Kidney glomerular epithelial cell (primary cell): Measurements from ENCODE around the gene OSBPL5.

Source experiments
- DNase-seq: peaks from one replicate; lab custom pipeline; 2025; lab: John Stamatoyannopoulos, UW

The OSBPL5 gene

DNA sequence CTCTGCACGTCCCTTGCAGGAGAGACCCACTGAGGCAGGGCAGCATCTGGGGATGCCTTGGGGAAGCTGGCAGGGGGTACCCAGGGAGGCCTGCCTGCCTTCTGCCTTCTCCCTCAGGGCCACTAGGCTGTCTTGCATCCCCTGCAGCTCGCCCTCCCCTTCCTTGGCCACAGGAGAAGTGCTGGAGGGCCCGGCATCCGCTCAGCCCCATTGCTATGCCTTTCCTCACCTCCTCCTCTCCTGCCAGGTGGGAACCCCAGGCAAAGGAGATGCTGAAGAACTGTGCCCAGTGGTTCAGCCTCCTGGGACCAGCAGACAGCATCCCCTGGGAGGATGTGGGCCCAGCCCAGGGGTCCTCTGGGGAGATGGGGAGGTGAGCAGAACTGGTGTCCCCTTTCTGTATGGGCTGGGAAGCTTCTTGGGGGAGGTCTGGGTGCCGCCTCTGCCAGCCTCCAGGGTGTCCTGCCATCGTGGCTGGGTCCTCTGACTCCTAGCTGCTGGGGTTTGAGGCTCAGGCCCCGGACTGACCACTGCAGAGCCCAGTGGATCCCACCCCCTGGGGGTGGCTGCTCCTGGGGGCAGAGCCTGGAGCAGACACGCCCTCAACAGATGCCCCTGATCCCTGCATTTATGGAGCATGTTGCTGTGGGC is 32.9 kb upstream of the OSBPL5 start:
- no peak for DNase-seq

DNA sequence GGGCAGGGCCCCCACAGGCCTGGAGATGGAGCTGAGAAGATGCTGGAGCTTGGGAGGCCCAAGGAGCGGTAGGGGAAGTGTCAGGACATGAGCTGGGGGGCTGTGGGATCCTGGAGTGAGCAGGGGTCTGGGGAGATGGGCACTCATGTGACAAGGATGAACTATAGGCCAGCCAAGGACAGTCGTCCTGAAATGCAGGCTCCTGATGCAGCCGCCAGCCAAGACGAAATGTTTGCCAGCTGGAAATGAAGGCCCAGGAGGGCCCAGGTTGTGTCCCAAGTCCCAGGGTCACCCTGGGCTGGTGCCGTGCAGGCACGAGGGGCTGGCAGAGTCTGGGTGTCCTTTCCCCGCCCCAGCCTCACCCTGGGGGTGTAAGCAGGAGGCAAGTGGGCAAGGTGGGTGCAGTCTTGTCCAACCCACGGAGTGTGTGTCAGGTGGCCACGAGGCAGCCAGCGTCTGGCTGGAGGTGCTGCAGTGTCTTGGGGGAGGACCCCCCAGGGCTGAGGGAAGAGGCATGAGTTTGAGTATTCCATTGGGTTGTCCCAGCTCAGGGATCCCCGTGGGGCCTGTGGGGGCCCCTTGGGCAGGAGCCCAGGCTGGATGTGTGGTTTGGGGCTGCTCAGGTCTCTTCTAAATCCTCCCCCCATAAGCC is 32.1 kb upstream of the OSBPL5 start:
- DNase-seq: no peak

GRCh38 chr11:3196161-3197043 is 31.3 kb upstream of the OSBPL5 start:
- DNase-seq: no peak

GRCh38 chr11:3195251-3196160 is 30.4 kb upstream of the OSBPL5 start:
- no peak for DNase-seq

DNA sequence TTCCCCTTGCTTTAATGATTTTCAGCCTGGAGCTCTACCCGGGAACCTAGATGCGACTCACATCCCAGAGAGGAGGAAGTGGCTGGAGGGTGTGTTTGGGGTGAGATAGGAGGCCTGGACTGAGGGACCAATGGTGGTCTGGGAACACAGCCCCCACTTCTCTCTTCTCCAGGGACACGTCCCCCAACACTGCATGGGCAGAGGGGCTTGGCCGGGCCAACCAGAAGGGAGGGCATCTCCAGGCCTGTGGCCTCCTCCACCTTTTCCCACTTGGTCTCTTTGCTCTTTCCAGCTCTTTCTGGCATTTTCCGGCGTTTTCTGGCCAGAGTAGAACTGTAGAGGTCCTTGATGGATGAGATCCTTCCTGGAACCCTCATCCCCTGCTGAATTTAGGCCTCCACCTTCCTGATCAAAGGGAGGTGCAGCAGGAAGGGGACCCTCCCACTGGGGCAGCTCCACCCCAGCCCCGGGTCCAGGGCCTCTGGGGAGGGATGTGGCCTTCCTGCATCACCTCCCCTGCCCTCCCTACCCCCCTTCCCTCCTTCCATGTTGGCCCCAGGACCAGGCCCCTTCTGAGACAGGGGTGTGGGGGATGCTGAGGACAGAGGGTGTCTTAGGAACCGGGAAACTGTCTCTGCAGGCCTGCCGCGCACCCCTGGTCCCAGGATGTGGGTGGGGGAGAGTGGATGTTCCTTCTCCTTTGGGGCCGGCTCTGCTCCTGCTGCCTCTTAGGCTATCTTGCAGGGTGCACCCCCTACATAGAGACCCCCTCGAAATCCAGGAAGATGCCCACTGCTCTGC is 29.1 kb upstream of the OSBPL5 start:
- no peak for DNase-seq

DNA sequence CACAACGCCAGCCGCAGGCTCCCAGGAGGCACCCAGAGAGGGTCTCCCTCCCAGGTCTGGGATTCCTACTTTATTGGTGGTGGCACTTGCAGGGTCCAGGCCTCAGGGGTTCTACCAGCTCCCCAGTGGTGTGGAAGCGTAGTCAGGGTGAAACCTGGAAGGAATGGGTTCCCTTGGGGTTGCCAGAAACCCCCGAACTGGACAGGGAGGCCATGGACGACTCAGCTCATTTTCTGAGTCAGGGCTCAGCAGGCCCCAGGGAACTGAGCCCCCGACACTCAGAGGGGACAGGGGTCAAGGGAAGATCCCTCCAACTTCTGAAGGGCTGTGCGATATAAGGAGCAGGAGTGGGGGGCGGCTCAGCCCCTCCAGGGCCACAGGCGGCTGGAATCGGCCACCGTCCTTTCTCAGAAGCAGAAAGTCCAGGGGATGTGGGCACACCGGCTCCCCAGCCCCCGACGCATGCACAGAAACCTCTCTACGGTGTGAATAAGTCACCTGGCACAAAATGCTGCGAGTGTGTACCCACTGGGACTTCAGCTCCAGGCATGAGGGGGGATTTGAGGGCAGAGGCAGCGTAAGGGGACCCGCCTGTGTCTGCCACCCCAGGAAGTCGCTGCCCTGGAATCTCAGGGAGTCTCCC is 28.4 kb upstream of the OSBPL5 start:
- no peak for DNase-seq

GRCh38 chr11:3192511-3193372 is 27.6 kb upstream of the OSBPL5 start:
- no peak for DNase-seq

- no peak for DNase-seq
Measured at GRCh38 chr11:3191586-3192324, 26.6 kb upstream of the OSBPL5 start.

DNA sequence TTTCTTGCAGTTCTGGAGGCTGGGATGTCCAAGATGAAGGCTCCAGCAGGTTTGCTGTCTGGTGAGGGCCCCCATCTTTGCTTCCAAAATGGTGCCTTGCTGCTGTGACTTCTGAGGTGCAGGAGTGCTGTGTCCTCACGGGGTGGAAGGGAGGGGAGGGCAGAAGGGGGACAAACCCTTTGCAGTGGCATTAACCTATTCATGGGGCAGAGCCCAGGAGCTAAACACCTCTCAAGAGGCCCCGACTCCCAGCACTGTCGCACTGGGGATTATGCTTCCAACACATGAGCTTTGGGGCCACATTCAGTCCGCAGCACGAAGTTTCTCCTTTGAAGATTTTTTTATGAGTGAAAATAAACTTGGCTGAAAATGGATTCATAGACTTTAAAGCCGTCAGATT is 25.5 kb upstream of the OSBPL5 start:
- DNase-seq: no peak

DNA sequence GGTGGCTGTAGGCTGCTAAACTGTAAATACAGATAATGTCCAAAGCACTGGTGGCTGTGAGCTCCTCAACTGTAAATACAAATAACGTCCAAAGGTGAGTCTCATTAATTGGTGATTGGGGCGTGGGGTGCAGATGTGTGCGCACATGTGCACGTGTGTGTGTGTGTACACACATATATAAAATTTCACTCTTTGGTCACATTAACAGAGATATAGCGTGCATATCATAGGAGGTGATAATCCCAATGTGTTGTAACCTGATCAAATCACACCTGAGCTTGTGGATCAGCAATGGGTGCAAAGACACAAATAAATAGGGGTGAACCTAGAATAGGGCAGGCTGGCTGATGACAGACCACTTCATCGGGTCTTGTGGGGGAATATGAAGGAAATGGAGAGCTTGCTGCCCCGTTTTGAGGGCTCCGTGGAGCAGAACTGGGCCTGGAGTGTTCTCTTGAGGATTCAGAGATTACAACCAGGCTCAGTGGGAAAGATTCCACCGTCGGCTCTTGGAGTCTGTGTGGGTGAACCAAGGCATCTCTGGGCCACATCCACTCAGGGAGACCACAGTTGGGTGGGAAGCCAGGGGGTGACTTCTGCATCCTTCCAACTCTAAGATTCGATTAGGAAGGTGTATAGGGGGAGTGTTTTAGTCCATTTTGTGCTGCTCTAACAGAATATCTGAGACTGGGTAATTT is 24.9 kb upstream of the OSBPL5 start:
- no peak for DNase-seq

DNA sequence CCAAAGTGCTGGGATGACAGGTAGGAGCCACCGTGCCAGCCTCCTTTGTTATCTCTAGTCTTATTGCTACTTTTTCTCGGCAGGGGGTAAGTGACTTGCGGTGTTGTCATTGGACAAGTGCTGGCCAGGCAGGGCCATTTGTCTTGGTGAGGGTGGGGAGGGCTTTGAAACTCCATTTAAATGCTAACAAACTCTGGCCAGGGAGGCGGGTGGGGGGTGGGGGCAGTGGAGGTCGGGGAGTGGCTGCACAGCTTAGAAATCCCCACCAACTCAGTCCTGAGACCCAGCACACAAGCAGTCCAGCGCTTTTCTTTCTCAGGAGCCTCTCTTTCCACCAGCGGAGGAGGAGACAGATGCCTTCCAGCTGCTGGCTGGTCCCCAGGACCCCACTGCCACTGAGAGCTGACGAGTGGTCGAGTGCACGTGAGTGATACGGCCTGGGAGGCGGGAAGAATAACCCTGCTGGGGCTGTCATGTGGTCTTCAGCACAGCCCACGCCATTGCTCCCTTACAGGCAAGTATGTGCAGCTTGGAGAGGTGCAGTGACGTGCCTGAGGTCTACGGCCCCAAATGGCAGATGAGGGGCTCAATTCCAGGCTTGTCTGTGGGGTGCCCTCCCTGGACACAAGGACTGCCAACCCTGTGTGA is 24.2 kb upstream of the OSBPL5 start:
- no peak for DNase-seq

GRCh38 chr11:3188496-3189195 is 23.5 kb upstream of the OSBPL5 start:
- no peak for DNase-seq

DNA sequence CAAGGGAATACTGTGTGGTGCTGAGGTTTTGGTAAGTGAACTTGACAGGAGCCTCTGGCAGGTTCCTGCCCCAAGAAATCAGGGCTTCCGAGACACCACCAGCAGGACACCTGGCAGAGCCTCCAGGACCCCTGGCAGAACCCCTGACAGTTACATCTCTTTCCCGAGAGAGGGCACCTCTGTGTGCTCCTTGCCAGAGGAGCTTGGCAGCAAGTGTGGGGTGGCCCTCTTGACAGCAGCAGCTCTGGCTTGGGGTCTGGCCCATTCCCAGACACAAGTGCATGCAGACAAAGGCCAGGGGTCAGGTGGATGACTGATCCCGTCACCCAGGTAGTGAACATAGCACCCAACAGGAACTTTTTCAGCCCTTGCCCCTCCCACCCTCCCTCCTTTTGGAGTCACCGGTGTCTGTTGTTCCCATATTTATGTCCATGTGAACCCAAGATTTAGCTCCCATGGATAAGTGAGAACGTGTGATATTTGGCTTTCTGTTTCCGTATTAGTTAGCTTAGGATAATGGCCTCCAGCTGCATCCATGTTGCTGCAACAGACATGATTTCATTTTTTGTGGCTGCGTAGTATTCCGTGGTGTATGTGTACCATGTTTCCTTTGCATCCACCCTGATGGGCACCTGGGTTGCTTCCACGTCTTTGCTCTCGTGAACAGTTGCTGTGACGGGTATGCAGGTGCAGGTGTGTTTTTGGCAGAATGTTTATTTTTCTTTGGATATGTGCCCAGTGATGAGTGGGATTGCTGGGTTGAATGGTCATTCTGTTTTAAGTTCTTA is 21.2 kb upstream of the OSBPL5 start:
- DNase-seq: no peak

- DNase-seq: no peak
Measured at GRCh38 chr11:3184732-3185347, 19.7 kb upstream of the OSBPL5 start.

GRCh38 chr11:3183523-3183922 is 18.4 kb upstream of the OSBPL5 start:
- no peak for DNase-seq

DNA sequence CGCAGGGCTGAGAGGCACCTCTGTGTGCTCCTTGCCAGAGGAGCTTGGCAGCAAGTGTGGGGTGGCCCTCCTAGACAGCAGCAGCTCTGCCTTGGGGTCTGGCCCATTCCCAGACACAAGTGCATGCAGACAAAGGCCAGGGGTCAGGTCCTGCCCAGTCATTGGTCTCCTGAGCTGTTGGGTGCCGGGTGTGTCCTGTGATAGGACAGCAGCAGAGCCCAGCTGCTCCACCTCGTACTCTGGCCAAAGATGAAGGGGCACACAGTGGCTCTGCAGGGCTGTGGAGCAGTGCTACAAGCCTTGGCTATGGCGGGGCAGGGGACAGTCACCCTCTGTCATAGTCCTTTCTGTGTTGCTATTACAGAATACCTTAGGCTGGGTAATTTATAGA is 17.3 kb upstream of the OSBPL5 start:
- DNase-seq: no peak
